ENCODE data around the gene LRRC7.

The LRRC7 gene

GRCh38 chr1:70112838-70113237 is 545.1 kb downstream of the LRRC7 start:
- no peak for DNase-seq

GRCh38 chr1:70115315-70115714 is 547.6 kb downstream of the LRRC7 start:
- no peak for DNase-seq

DNA sequence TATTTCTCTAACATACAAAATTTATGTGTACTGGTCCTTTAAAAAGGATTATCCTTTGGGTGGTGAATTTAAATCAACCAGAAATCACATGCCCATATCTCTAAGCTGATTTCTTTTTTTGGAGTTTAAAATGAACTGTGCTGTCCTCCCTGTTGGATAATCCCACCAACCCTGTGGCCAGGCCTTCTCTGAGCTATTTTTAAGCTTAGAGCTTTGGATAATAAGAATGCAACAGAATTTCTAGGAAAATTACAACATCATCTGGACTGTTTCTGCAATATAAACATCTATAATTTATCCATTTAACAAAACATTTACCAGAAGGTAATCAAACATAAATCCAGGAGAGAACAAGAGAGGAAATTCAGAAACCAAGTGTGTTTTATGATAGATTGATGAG is 549.3 kb downstream of the LRRC7 start:
- DNase-seq: no peak

GRCh38 chr1:70134148-70134547 is 566.4 kb downstream of the LRRC7 start:
- DNase-seq: no peak

- DNase-seq: no peak
Measured at GRCh38 chr1:70140343-70140742, 572.6 kb downstream of the LRRC7 start.

DNA sequence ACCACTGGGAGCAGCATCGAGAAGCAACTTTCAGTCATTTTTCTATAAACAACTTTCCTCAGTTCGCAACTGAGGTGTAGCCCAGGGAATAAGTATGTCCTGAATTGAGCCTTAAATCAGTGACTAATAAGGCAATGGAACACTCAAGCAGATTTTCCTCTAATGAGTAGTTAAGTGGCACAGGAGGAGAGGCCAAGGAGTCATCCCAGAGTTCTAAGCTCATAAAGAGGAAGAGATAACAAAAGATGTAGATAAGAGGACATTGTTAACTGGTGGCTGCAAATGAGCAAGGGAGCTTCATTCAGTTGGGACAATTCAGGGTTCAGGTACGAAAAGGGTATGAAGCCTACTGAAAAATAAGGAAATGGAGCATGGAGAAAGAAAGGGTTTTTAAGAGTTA is 573.2 kb downstream of the LRRC7 start:
- no peak for DNase-seq

GRCh38 chr1:70142075-70142474 is 574.4 kb downstream of the LRRC7 start:
- DNase-seq: no peak

GRCh38 chr1:70143048-70143659 is 575.4 kb downstream of the LRRC7 start:
- DNase-seq: no peak

DNA sequence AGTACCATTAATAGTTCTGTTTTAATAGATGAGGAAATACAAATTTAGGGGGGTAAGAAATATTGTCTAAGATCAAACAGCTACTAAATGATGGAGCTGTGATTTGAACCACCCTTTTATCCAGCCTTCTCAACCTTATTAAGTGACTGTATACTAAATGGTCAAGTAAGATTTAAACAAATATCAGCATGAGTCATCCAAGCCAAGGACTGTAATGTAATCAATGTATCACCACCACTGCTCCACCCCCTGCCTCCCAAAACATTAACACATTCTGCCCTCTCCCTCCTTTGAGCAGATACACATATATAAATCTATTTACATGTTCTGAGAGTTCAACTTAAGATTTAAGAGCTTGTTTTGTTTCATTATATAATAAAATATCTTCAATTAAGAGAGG is 578.8 kb downstream of the LRRC7 start:
- DNase-seq: no peak

- no peak for DNase-seq
Measured at GRCh38 chr1:70150444-70150843, 582.7 kb downstream of the LRRC7 start.

GRCh38 chr1:70153739-70154138 is 586.0 kb downstream of the LRRC7 start:
- DNase-seq: no peak

- DNase-seq: no peak
Measured at GRCh38 chr1:70156529-70157120, 588.9 kb downstream of the LRRC7 start.

GRCh38 chr1:70164350-70164749 is 596.6 kb downstream of the LRRC7 start:
- DNase-seq: no peak

DNA sequence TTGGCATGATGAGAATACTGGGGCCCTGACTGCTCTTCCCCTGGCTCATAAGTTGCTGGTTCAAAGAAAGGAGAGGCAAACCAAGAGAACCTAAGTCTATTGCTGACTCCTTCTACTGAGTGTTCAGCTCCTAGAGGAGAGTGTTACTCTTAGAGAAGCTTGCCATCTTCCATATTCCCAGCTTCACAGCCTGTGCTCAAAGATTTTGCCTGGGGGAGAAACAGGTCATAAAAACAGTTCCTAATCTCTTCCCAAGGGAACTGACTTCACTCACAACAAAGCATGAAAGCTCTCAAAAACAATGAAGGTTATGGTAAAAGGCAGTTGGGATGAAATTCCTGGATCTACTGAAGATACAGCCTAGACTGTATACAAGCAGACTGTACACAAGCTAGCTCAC is 600.6 kb downstream of the LRRC7 start:
- DNase-seq: no peak

DNA sequence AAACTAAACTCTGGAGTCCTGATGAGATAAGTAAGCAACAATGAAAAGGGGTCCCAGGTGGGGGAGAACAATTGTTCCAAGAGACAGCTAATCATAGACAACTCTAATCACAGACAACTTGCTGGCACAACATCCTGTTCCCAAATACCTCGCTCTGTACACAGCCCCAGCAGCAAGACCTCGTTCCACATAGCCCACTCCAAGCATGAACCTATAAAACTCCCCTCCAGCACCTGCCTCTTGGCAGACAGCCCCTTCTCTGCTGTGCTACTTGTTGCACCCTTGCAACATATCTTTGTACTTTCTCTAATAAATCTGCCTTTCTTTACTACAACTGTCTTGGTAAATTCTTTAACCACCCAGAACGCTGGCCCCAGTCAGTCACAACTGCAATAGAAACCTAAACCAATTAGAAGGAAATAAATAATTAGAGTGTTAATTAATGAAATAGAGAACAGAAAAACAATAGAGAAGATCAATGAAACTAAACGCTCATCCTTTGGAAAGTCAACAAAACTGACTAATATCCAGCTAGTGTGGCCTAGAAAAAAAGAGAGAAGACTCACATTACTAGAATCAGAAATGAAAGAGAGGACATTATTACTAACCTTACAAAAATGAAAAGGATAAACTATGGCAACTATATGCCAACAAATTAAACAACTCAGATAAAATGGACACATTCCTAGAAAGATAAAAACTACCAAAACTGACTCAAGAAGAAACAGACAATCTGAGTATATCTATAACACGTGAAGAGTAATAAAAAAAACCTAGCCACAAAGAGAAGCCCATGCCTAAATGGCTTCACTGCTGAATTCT is 601.5 kb downstream of the LRRC7 start:
- DNase-seq: no peak

DNA sequence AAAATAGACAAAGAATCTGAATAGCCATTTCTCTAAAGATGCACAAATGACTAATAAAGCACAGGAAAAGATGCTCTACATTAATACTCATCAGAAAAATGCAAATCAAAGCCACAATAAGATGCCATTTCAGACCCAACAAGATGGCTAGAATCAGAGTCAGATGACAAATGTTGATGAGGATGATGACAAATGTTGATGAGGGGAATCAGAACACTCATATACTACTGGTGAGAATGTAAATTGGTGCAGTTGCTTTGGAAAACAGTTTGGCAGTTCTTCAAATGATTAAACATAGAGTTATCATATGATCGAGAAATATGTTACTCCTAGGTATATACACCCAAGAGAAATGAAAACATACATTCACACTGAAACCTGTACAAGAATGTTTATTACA is 603.8 kb downstream of the LRRC7 start:
- no peak for DNase-seq

Data from activated CD8-positive, alpha-beta memory T cell treated with anti-CD3 and anti-CD28 coated beads, Interleukin-2, amount 50 U/mL, for 4 hours (primary cell).